Measurements from ENCODE around the gene CFAP210.
"Not testable (repeated sequence)": the region's sequence is repeated elsewhere in the genome, so short reads cannot be mapped to it uniquely, and the experiment has no call there.

Gene CFAP210

GRCh38 chr2:169711751-169712509, 17.7 kb upstream of the CFAP210 start:
- DNase-seq = peak; percentile 31

GRCh38 chr2:169709981-169710380, 15.8 kb upstream of the CFAP210 start:
- DNase-seq = peak; percentile 47

GRCh38 chr2:169709331-169709730, 15.1 kb upstream of the CFAP210 start:
- DNase-seq = no peak

- DNase-seq = no peak
Measured at GRCh38 chr2:169707626-169708025, 13.4 kb upstream of the CFAP210 start.

GRCh38 chr2:169705927-169706326, 11.7 kb upstream of the CFAP210 start:
- no peak for DNase-seq

- no peak for DNase-seq
Measured at GRCh38 chr2:169704160-169704708, 10.0 kb upstream of the CFAP210 start.

- no peak for DNase-seq
Measured at GRCh38 chr2:169702996-169703395, 8.8 kb upstream of the CFAP210 start.

- DNase-seq = not testable (repeated sequence)
Measured at GRCh38 chr2:169699173-169699572, 5.0 kb upstream of the CFAP210 start.

- no peak for DNase-seq
Measured at GRCh38 chr2:169696381-169696780, 2.2 kb upstream of the CFAP210 start.

GRCh38 chr2:169694894-169695260, 672 bp upstream of the CFAP210 start:
- DNase-seq = no peak

GRCh38 chr2:169693360-169693759, 845 bp downstream of the CFAP210 start:
- DNase-seq = no peak

GRCh38 chr2:169692718-169693117, 1.5 kb downstream of the CFAP210 start:
- no peak for DNase-seq

GRCh38 chr2:169690958-169691357, 3.2 kb downstream of the CFAP210 start:
- DNase-seq = no peak

- not testable (repeated sequence) for DNase-seq
Measured at GRCh38 chr2:169687943-169688342, 6.3 kb downstream of the CFAP210 start.

GRCh38 chr2:169686825-169687224, 7.4 kb downstream of the CFAP210 start:
- DNase-seq = not testable (repeated sequence)

- not testable (repeated sequence) for DNase-seq
Measured at GRCh38 chr2:169684712-169685111, 9.5 kb downstream of the CFAP210 start.

GRCh38 chr2:169684135-169684565, 10.1 kb downstream of the CFAP210 start:
- DNase-seq = no peak

- no peak for DNase-seq
Measured at GRCh38 chr2:169683425-169684134, 10.6 kb downstream of the CFAP210 start.

- DNase-seq = no peak
Measured at GRCh38 chr2:169683054-169683424, 11.2 kb downstream of the CFAP210 start.

GRCh38 chr2:169676850-169677249, 17.4 kb downstream of the CFAP210 start:
- DNase-seq = no peak

GRCh38 chr2:169676357-169676756, 17.8 kb downstream of the CFAP210 start:
- DNase-seq = no peak

- DNase-seq = no peak
Measured at GRCh38 chr2:169673921-169674320, 20.3 kb downstream of the CFAP210 start.

GRCh38 chr2:169673106-169673505, 21.1 kb downstream of the CFAP210 start:
- no peak for DNase-seq

- DNase-seq = no peak
Measured at GRCh38 chr2:169672406-169672805, 21.8 kb downstream of the CFAP210 start.
